Breast epithelium (tissue), 3 donors: ENCODE data around the gene PPARA.

Experiments
- CTCF ChIP-seq, 3 donors: fragments of 450-650 bp; IDR thresholded peaks; one replicate each; pipeline ENCODE4 v1.5.1; 2016 to 2017; ENCODE audit warnings: antibody characterized with exemption in 3 of 3, mild to moderate bottlenecking in 3 of 3, moderate library complexity in 3 of 3
- POLR2A ChIP-seq: fragments of 450-650 bp; IDR thresholded peaks from one replicate; pipeline ENCODE4 v1.6.1; 2016; ENCODE audit warnings: antibody characterized with exemption, mild to moderate bottlenecking, moderate library complexity
- POLR2AphosphoS5 ChIP-seq, 3 donors: sonication (generic); formaldehyde crosslinking; IDR thresholded peaks; one replicate each; pipeline ENCODE4 v1.6.1; 2017; ENCODE audit warnings: antibody characterized with exemption in 3 of 3

- no peak for TF ChIP-seq CTCF (IDR thresholded peaks at IDR 0.05)
- TF ChIP-seq POLR2AphosphoS5 (IDR thresholded peaks at IDR 0.05) = no peak
- no peak for TF ChIP-seq POLR2A
Observed at GRCh38 chr22:46292732-46293131, 142.4 kb downstream of the PPARA start.
